Activated CD4-positive, alpha-beta T cell treated with anti-CD3 and anti-CD28 coated beads, Interleukin-2, amount 10 ng/mL, durations not matched to agents 7 days and 5 days (primary cell): ENCODE data around the gene CAV2. TPM values are rescaled to one million over a fixed set of nuclear protein-coding genes. Genes with fewer than 3 reads are reported as not detected.

Source experiments
- CTCF ChIA-PET: fragments of 350-600 bp; sonication (Branson Sonifier 250); formaldehyde crosslinking; loops from one replicate; lab custom pipeline; 2021; ENCODE audit warnings: antibody characterized with exemption; lab: Charles Lee
- POLR2A ChIA-PET: fragments of 350-600 bp; sonication (Branson Sonifier 250); formaldehyde crosslinking; loops from one replicate; lab custom pipeline; 2021; ENCODE audit warnings: antibody characterized with exemption; lab: Charles Lee
- DNase-seq: peaks from one replicate; pipeline ENCODE4 v3.0.0-alpha.2; 2020
- H3K27ac Mint-ChIP-seq: one replicate; pipeline ENCODE4 v1.8.0; 2021; ENCODE audit warnings: mild to moderate bottlenecking, moderate library complexity, mixed read lengths
- H3K27me3 Mint-ChIP-seq: one replicate; pipeline ENCODE4 v1.8.0; 2021; ENCODE audit warnings: mixed read lengths
- H3K36me3 Mint-ChIP-seq: one replicate; pipeline ENCODE4 v1.8.0; 2021; ENCODE audit warnings: low read depth, mixed read lengths
- H3K4me1 Mint-ChIP-seq: one replicate; pipeline ENCODE4 v1.8.0; 2021; ENCODE audit warnings: mixed read lengths
- H3K4me3 Mint-ChIP-seq: one replicate; pipeline ENCODE4 v1.8.0; 2021; ENCODE audit warnings: mild to moderate bottlenecking, moderate library complexity, mixed read lengths
- H3K9me3 Mint-ChIP-seq: one replicate; pipeline ENCODE4 v1.8.0; 2021; ENCODE audit warnings: mixed read lengths
- total RNA-seq, 2 experiments: library from RNA; stranded (reverse); gene quantifications; one replicate each; pipeline ENCODE4 v1.2.3, GENCODE V29; 2021

Gene CAV2
- total RNA-seq, 2 experiments from 2014 or later, result not detected

- H3K27me3 Mint-ChIP-seq, result peaks cover 55% of the 10 kb centered on the region
- no peak for DNase-seq
Observed at GRCh38 chr7:116530107-116530820, 30.7 kb downstream of the CAV2 start.

GRCh38 chr7:116532102-116532688, 32.7 kb downstream of the CAV2 start:
- Mint-ChIP-seq H3K9me3 (no peaks in the 10 kb centered on the region), H3K27me3 (peaks cover 39% of the 10 kb centered on the region), H3K4me1 (no peaks in the 10 kb centered on the region), H3K4me3 (no peak overlapping the region), H3K36me3 (no peaks in the 10 kb centered on the region), H3K27ac (no peak overlapping the region)
- DNase-seq, result no peak
- ChIA-PET CTCF (no interaction called here), POLR2A (no interaction called here)

More at GRCh38 chr7:116530107-116530820, 30.7 kb downstream of the CAV2 start:
- POLR2A ChIA-PET, result no interaction called here
- Mint-ChIP-seq H3K4me1 (peaks cover 12% of the 10 kb centered on the region), H3K4me3 (no peak overlapping the region), H3K27ac (no peak overlapping the region), H3K36me3 (no peaks in the 10 kb centered on the region), H3K9me3 (no peaks in the 10 kb centered on the region)
- CTCF ChIA-PET, result no interaction called here

GRCh38 chr7:116534790-116535189, 35.3 kb downstream of the CAV2 start:
- ChIA-PET CTCF (no interaction called here), POLR2A (no interaction called here)
- no peak for DNase-seq
- no peak overlapping the region for H3K27ac Mint-ChIP-seq
- H3K9me3 Mint-ChIP-seq, result no peaks in the 10 kb centered on the region
- no peaks in the 10 kb centered on the region for H3K36me3 Mint-ChIP-seq
- H3K4me1 Mint-ChIP-seq, result no peaks in the 10 kb centered on the region
- H3K27me3 Mint-ChIP-seq, result peaks cover 18% of the 10 kb centered on the region
- no peak overlapping the region for H3K4me3 Mint-ChIP-seq

- POLR2A ChIA-PET, result no interaction called here
- Mint-ChIP-seq H3K9me3 (no peaks in the 10 kb centered on the region), H3K36me3 (no peaks in the 10 kb centered on the region), H3K27ac (no peak overlapping the region), H3K4me3 (no peak overlapping the region), H3K4me1 (no peaks in the 10 kb centered on the region), H3K27me3 (peaks cover 14% of the 10 kb centered on the region)
- DNase-seq, result no peak
- CTCF ChIA-PET, result no interaction called here
Observed at GRCh38 chr7:116535416-116535815, 35.9 kb downstream of the CAV2 start.

- no peak overlapping the region for H3K4me3 Mint-ChIP-seq
- no peaks in the 10 kb centered on the region for H3K36me3 Mint-ChIP-seq
- peaks cover 3% of the 10 kb centered on the region for H3K27me3 Mint-ChIP-seq
- no peak overlapping the region for H3K27ac Mint-ChIP-seq
- DNase-seq, result no peak
- H3K4me1 Mint-ChIP-seq, result no peaks in the 10 kb centered on the region
- POLR2A ChIA-PET, result no interaction called here
- no peaks in the 10 kb centered on the region for H3K9me3 Mint-ChIP-seq
- CTCF ChIA-PET, result interaction anchor here (1.5 kb wide), 1 partner anchor 12 kb away, joined by 3 read pairs; no protein-coding TSS in a partner anchor
Observed at GRCh38 chr7:116538138-116538537, 38.6 kb downstream of the CAV2 start.

GRCh38 chr7:116539879-116540278, 40.3 kb downstream of the CAV2 start:
- Mint-ChIP-seq H3K4me3 (no peak overlapping the region), H3K27ac (no peak overlapping the region), H3K9me3 (no peaks in the 10 kb centered on the region), H3K4me1 (no peaks in the 10 kb centered on the region), H3K27me3 (peaks cover 4% of the 10 kb centered on the region), H3K36me3 (no peaks in the 10 kb centered on the region)
- ChIA-PET CTCF (interaction anchor here (0.6 kb wide), 1 partner anchor 419 kb away, joined by 3 read pairs; no protein-coding TSS in a partner anchor), POLR2A (no interaction called here)
- no peak for DNase-seq

- Mint-ChIP-seq H3K4me3 (no peak overlapping the region), H3K27me3 (peaks cover 6% of the 10 kb centered on the region), H3K27ac (no peak overlapping the region), H3K9me3 (no peaks in the 10 kb centered on the region), H3K4me1 (no peaks in the 10 kb centered on the region), H3K36me3 (no peaks in the 10 kb centered on the region)
- CTCF ChIA-PET, result interaction anchor here (0.6 kb wide), 1 partner anchor 418 kb away, joined by 3 read pairs; no protein-coding TSS in a partner anchor
- no peak for DNase-seq
- POLR2A ChIA-PET, result no interaction called here
Observed at GRCh38 chr7:116540743-116541142, 41.2 kb downstream of the CAV2 start.

GRCh38 chr7:116541951-116542350, 42.4 kb downstream of the CAV2 start:
- H3K36me3 Mint-ChIP-seq, result no peaks in the 10 kb centered on the region
- no peaks in the 10 kb centered on the region for H3K4me1 Mint-ChIP-seq
- H3K9me3 Mint-ChIP-seq, result no peaks in the 10 kb centered on the region
- ChIA-PET POLR2A (no interaction called here), CTCF (interaction anchor here (0.6 kb wide), 1 partner anchor 251 kb away, joined by 4 read pairs; no protein-coding TSS in a partner anchor)
- no peak for DNase-seq
- peaks cover 6% of the 10 kb centered on the region for H3K27me3 Mint-ChIP-seq
- H3K27ac Mint-ChIP-seq, result no peak overlapping the region
- H3K4me3 Mint-ChIP-seq, result no peak overlapping the region

GRCh38 chr7:116542618-116543017, 43.1 kb downstream of the CAV2 start:
- Mint-ChIP-seq H3K27me3 (peaks cover 7% of the 10 kb centered on the region), H3K27ac (no peak overlapping the region), H3K4me1 (no peaks in the 10 kb centered on the region), H3K4me3 (no peak overlapping the region), H3K9me3 (no peaks in the 10 kb centered on the region), H3K36me3 (no peaks in the 10 kb centered on the region)
- ChIA-PET CTCF (no interaction called here), POLR2A (no interaction called here)
- DNase-seq, result no peak

- POLR2A ChIA-PET, result no interaction called here
- Mint-ChIP-seq H3K27ac (no peak overlapping the region), H3K27me3 (peaks cover 11% of the 10 kb centered on the region), H3K4me1 (no peaks in the 10 kb centered on the region), H3K9me3 (no peaks in the 10 kb centered on the region), H3K36me3 (no peaks in the 10 kb centered on the region), H3K4me3 (no peak overlapping the region)
- CTCF ChIA-PET, result no interaction called here
- DNase-seq, result no peak
Observed at GRCh38 chr7:116543664-116544063, 44.1 kb downstream of the CAV2 start.

GRCh38 chr7:116544487-116544886, 44.9 kb downstream of the CAV2 start:
- Mint-ChIP-seq H3K9me3 (no peaks in the 10 kb centered on the region), H3K4me3 (no peak overlapping the region), H3K27ac (no peak overlapping the region), H3K27me3 (peaks cover 11% of the 10 kb centered on the region), H3K4me1 (no peaks in the 10 kb centered on the region), H3K36me3 (no peaks in the 10 kb centered on the region)
- CTCF ChIA-PET, result no interaction called here
- POLR2A ChIA-PET, result no interaction called here
- no peak for DNase-seq

- Mint-ChIP-seq H3K4me1 (no peaks in the 10 kb centered on the region), H3K9me3 (no peaks in the 10 kb centered on the region), H3K27ac (no peak overlapping the region), H3K4me3 (no peak overlapping the region), H3K27me3 (peaks cover 12% of the 10 kb centered on the region), H3K36me3 (no peaks in the 10 kb centered on the region)
- POLR2A ChIA-PET, result no interaction called here
- no peak for DNase-seq
- CTCF ChIA-PET, result no interaction called here
Observed at GRCh38 chr7:116545411-116545993, 46.0 kb downstream of the CAV2 start.

- H3K4me3 Mint-ChIP-seq, result no peak overlapping the region
- DNase-seq, result no peak
- H3K9me3 Mint-ChIP-seq, result no peaks in the 10 kb centered on the region
- no peaks in the 10 kb centered on the region for H3K36me3 Mint-ChIP-seq
- ChIA-PET POLR2A (no interaction called here), CTCF (no interaction called here)
- H3K27ac Mint-ChIP-seq, result no peak overlapping the region
- H3K4me1 Mint-ChIP-seq, result no peaks in the 10 kb centered on the region
- H3K27me3 Mint-ChIP-seq, result peaks cover 12% of the 10 kb centered on the region
Observed at GRCh38 chr7:116546054-116546453, 46.5 kb downstream of the CAV2 start.
